ENCODE measurements around the gene ABL1. TPM values are rescaled to one million over a fixed set of nuclear protein-coding genes. Genes with fewer than 3 reads are reported as not detected.

ABL1 gene
- total RNA-seq, 1 donor, result 94.8 TPM

- Histone ChIP-seq H2AFZ (ENCODE audit: low read length) (no peak overlapping the region), H4K20me1 (ENCODE audit: insufficient read depth, low read length) (peaks cover 6% of the 10 kb centered on the region), H3K4me3 (ENCODE audit: insufficient read depth, low read length) (no peak overlapping the region), H3K9me3 (ENCODE audit: low read depth, low read length) (no peaks in the 10 kb centered on the region), H3K27me3 (ENCODE audit: insufficient read depth, low read length) (no peaks in the 10 kb centered on the region), H3K36me3 (ENCODE audit: insufficient read depth, low read length) (peaks cover 71% of the 10 kb centered on the region), H3K27ac (ENCODE audit: low read depth, low read length) (peak overlapping the region; percentile 97), H3K79me2 (ENCODE audit: insufficient read depth, low read length) (peaks cover 89% of the 10 kb centered on the region), H3K4me2 (ENCODE audit: insufficient read depth, low read length) (peak overlapping the region; percentile 41), H3K4me1 (ENCODE audit: insufficient read depth, low read length) (peaks cover 54% of the 10 kb centered on the region)
- peak; percentile 87 for DNase-seq (ENCODE audit: insufficient read length, low spot score, missing footprints)
- no peak for TF ChIP-seq CTCF (IDR thresholded peaks at IDR 0.05; ENCODE audit: extremely low read depth, low read depth, low read length)
Observed at GRCh38 chr9:130857864-130858738, 23.0 kb downstream of the ABL1 start.

GRCh38 chr9:130858739-130859705 lies 24.0 kb downstream of the ABL1 start:
- no peak for DNase-seq (ENCODE audit: insufficient read length, low spot score, missing footprints)
- H3K36me3 ChIP-seq (ENCODE audit: insufficient read depth, low read length), result peaks cover 77% of the 10 kb centered on the region
- peaks cover 9% of the 10 kb centered on the region for H4K20me1 ChIP-seq (ENCODE audit: insufficient read depth, low read length)
- no peaks in the 10 kb centered on the region for H3K9me3 ChIP-seq (ENCODE audit: low read depth, low read length)
- no peak overlapping the region for H2AFZ ChIP-seq (ENCODE audit: low read length)
- no peak for TF ChIP-seq CTCF (IDR thresholded peaks at IDR 0.05; ENCODE audit: extremely low read depth, low read depth, low read length)
- H3K4me3 ChIP-seq (ENCODE audit: insufficient read depth, low read length), result no peak overlapping the region
- peaks cover 54% of the 10 kb centered on the region for H3K4me1 ChIP-seq (ENCODE audit: insufficient read depth, low read length)
- H3K79me2 ChIP-seq (ENCODE audit: insufficient read depth, low read length), result peaks cover 89% of the 10 kb centered on the region
- H3K4me2 ChIP-seq (ENCODE audit: insufficient read depth, low read length), result peak overlapping the region; percentile 52
- H3K27ac ChIP-seq (ENCODE audit: low read depth, low read length), result peak overlapping the region; percentile 97
- H3K27me3 ChIP-seq (ENCODE audit: insufficient read depth, low read length), result no peaks in the 10 kb centered on the region

GRCh38 chr9:130860458-130861316 lies 25.6 kb downstream of the ABL1 start:
- peak overlapping the region; percentile 0 for H3K4me3 ChIP-seq (ENCODE audit: insufficient read depth, low read length)
- no peaks in the 10 kb centered on the region for H3K27me3 ChIP-seq (ENCODE audit: insufficient read depth, low read length)
- peaks cover 89% of the 10 kb centered on the region for H3K79me2 ChIP-seq (ENCODE audit: insufficient read depth, low read length)
- H3K27ac ChIP-seq (ENCODE audit: low read depth, low read length), result peak overlapping the region; percentile 97
- H3K4me2 ChIP-seq (ENCODE audit: insufficient read depth, low read length), result peak overlapping the region; percentile 59
- DNase-seq (ENCODE audit: insufficient read length, low spot score, missing footprints), result peak; percentile 94
- H3K9me3 ChIP-seq (ENCODE audit: low read depth, low read length), result no peaks in the 10 kb centered on the region
- TF ChIP-seq CTCF (IDR thresholded peaks at IDR 0.05; ENCODE audit: extremely low read depth, low read depth, low read length), result peak; percentile 54
- peaks cover 13% of the 10 kb centered on the region for H4K20me1 ChIP-seq (ENCODE audit: insufficient read depth, low read length)
- peaks cover 73% of the 10 kb centered on the region for H3K36me3 ChIP-seq (ENCODE audit: insufficient read depth, low read length)
- H2AFZ ChIP-seq (ENCODE audit: low read length), result no peak overlapping the region
- H3K4me1 ChIP-seq (ENCODE audit: insufficient read depth, low read length), result peaks cover 54% of the 10 kb centered on the region
